ENCODE data around the gene TK1.
A peak's percentile ranks its signal among the peaks of the same experiment; 100 is the strongest.
"Not testable (repeated sequence)": the region's sequence is repeated elsewhere in the genome, so short reads cannot be mapped to it uniquely, and the experiment has no call there.

The TK1 gene

GRCh38 chr17:78143214-78144146 is 43.4 kb downstream of the TK1 start:
- H3K27ac ChIP-seq: peak overlapping the region; percentile 92
- no peak for DNase-seq (ENCODE audit: low spot score)
- TF ChIP-seq CTCF (conservative IDR thresholded peaks at IDR 0.05; ENCODE audit: low read depth): no peak
- POLR2A ChIA-PET (ENCODE audit: low non-redundant PET): no interaction called here
- CTCF ChIA-PET: interaction anchor here (0.6 to 1.6 kb wide), 7 partner anchors 8 to 1021 kb away, joined by 3 to 7 read pairs (median 3); no protein-coding TSS in a partner anchor

- ChIA-PET CTCF (interaction anchor here (0.5 to 1.6 kb wide), 3 partner anchors 50 to 97 kb away, joined by 3 read pairs; no protein-coding TSS in a partner anchor), POLR2A (ENCODE audit: low non-redundant PET) (interaction anchor here (0.8 to 0.9 kb wide), 2 partner anchors 17 to 29 kb away, joined by 7 to 16 read pairs; no protein-coding TSS in a partner anchor)
- TF ChIP-seq CTCF (conservative IDR thresholded peaks at IDR 0.05; ENCODE audit: low read depth): no peak
- peak overlapping the region; percentile 92 for H3K27ac ChIP-seq
- peak; percentile 88 for DNase-seq (ENCODE audit: low spot score)
Observed at GRCh38 chr17:78142119-78142861, 44.6 kb downstream of the TK1 start.

GRCh38 chr17:78141437-78142118 is 45.3 kb downstream of the TK1 start:
- no peak for DNase-seq (ENCODE audit: low spot score)
- ChIA-PET POLR2A (ENCODE audit: low non-redundant PET) (interaction anchor here (0.8 to 0.9 kb wide), 2 partner anchors 18 to 30 kb away, joined by 7 to 16 read pairs; no protein-coding TSS in a partner anchor), CTCF (interaction anchor here (0.5 to 1.6 kb wide), 4 partner anchors 50 to 97 kb away, joined by 3 to 4 read pairs (median 3); no protein-coding TSS in a partner anchor)
- peak overlapping the region; percentile 92 for H3K27ac ChIP-seq
- no peak for TF ChIP-seq CTCF (conservative IDR thresholded peaks at IDR 0.05; ENCODE audit: low read depth)

GRCh38 chr17:78140169-78141051 is 46.4 kb downstream of the TK1 start:
- peak overlapping the region; percentile 92 for H3K27ac ChIP-seq
- ChIA-PET POLR2A (ENCODE audit: low non-redundant PET) (interaction anchor here (0.7 kb wide), 1 partner anchor 42 kb away, joined by 3 read pairs; no protein-coding TSS in a partner anchor), CTCF (interaction anchor here (0.6 to 0.7 kb wide), 3 partner anchors 40 to 186 kb away, joined by 3 to 8 read pairs (median 4); no protein-coding TSS in a partner anchor)
- peak; percentile 96 for DNase-seq (ENCODE audit: low spot score)
- no peak for TF ChIP-seq CTCF (conservative IDR thresholded peaks at IDR 0.05; ENCODE audit: low read depth)

- POLR2A ChIA-PET (ENCODE audit: low non-redundant PET): interaction anchor here (0.7 kb wide), 1 partner anchor 42 kb away, joined by 3 read pairs; no protein-coding TSS in a partner anchor
Observed at GRCh38 chr17:78139861-78140168, 47.0 kb downstream of the TK1 start.

More at GRCh38 chr17:78139861-78140168, 47.0 kb downstream of the TK1 start:
- not testable (repeated sequence) for DNase-seq (ENCODE audit: low spot score)
- CTCF ChIA-PET: interaction anchor here (0.6 to 0.7 kb wide), 3 partner anchors 41 to 185 kb away, joined by 3 to 8 read pairs (median 4); no protein-coding TSS in a partner anchor
- H3K27ac ChIP-seq: peak overlapping the region; percentile 92

Data from RWPE1 (cell line).